Stimulated activated naive CD8-positive, alpha-beta T cell treated with anti-CD3 and anti-CD28 coated beads, Interleukin-15, amount 100 ng/mL, for 72 hours (primary cell): ENCODE measurements around the gene RAD51.

Source experiments
- ATAC-seq: fragments of 150-1000 bp; cut with Tn5 transposase; 2 replicates; pipeline ENCODE4 v1.10.0; 2021; ENCODE audit warnings: mild to moderate bottlenecking, moderate library complexity
- DNase-seq, 2 donors: peaks; one replicate each; pipeline ENCODE4 v3.0.0; 2021 to 2022
- H3K27ac Mint-ChIP-seq, 2 donors: one replicate each; pipeline ENCODE4 v1.8.0; 2022; ENCODE audit warnings: mild to moderate bottlenecking in 2 of 2, mixed read lengths in 2 of 2, moderate library complexity in 2 of 2
- H3K27me3 Mint-ChIP-seq: one replicate; pipeline ENCODE4 v1.8.0; 2022; ENCODE audit warnings: mixed read lengths
- H3K4me1 Mint-ChIP-seq: one replicate; pipeline ENCODE4 v1.8.0; 2022; ENCODE audit warnings: mild to moderate bottlenecking, mixed read lengths
- H3K4me3 Mint-ChIP-seq, 2 donors: one replicate each; pipeline ENCODE4 v1.8.0; 2022; ENCODE audit warnings: mild to moderate bottlenecking in 2 of 2, mixed read lengths in 2 of 2, moderate library complexity in 1 of 2
- H3K9me3 Mint-ChIP-seq, 2 donors: one replicate each; pipeline ENCODE4 v1.8.0; 2022; ENCODE audit warnings: mixed read lengths in 2 of 2

Gene RAD51

DNA sequence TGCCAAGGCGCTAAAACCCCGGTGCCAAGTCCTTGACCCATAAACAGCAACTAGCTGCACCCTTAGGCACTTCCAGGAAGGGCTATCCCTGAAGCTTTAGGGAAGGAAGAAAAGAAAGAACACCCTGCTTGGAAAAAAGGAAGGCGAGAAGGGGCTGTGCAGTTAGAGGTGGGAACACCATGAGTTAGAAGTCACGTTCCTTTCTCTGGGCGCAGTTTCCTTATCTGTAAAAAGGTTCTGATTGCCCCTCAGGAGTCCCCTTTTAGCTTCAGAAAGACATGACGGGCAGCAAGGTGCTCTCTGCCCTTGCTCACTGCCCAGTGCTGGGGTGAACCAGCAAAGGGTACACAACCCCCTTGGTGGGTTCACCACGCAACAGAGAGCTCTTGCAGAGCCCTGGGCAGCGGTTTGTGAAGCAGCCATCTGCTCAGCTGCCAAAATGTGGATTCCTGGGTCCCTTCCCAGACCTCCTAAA lies 69.7 kb downstream of the RAD51 start:
- no peak for DNase-seq
- H3K27ac Mint-ChIP-seq: peak overlapping the region in 1 of 2 donors; percentile 19
- H3K9me3 Mint-ChIP-seq: no peaks in the 10 kb centered on the region
- no peaks in the 10 kb centered on the region for H3K27me3 Mint-ChIP-seq
- H3K4me3 Mint-ChIP-seq: peak overlapping the region; percentile 94 to 95
- peaks cover 71% of the 10 kb centered on the region for H3K4me1 Mint-ChIP-seq
- no peak for ATAC-seq

GRCh38 chr15:40766194-40766815 lies 71.3 kb downstream of the RAD51 start:
- DNase-seq (no peak), ATAC-seq (no peak)
- Mint-ChIP-seq H3K9me3 (no peaks in the 10 kb centered on the region), H3K27me3 (no peaks in the 10 kb centered on the region), H3K4me3 (peak overlapping the region; percentile 22 to 94), H3K4me1 (peaks cover 87% of the 10 kb centered on the region), H3K27ac (no peak overlapping the region)

DNA sequence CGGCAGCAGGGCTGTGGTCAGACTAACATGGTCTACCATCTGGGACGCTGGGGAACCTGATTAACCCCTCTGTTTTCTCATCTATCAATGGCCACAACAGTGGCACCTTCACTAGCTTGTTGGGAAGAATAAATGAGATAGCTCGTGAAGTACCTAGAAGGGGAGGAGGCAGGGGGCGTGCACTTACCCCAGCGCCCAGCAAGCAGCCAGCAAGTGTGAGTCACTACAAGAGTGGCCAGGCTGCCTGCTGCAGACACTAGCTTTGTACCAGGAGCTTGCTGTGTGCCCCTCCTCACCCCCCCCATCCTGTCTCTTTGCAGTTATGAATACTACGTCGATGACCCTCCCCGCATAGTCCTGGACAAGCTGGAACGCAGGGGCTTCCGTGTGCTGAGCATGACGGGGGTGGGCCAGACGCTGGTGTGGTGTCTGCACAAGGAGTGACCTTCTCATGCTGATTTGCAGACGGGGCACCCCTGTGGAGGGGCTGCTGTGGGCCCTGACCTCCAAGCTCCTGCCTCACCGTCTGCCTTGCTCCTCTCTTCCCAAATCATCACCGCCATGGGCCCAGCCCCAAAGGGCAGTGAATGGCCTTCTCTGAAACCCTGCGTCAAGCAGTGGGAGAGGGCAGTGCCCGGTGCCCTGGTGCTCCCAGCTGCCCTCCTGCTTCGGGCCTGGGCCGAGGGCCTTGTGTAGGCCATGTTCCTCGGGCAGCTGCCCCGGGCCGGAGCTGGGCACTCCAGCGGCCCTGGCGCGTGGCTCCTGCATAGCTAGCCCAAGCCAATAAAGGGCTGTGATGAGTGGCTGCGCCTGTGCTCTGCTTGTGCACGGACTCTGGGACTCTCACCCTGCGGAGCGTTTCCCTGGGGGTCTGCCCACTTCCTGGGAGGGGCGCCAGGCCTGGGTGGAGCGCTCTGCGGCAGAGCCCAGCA lies 72.2 kb downstream of the RAD51 start:
- no peaks in the 10 kb centered on the region for H3K27me3 Mint-ChIP-seq
- DNase-seq (no peak), ATAC-seq (no peak)
- H3K4me1 Mint-ChIP-seq: peaks cover 88% of the 10 kb centered on the region
- H3K27ac Mint-ChIP-seq: peak overlapping the region in 1 of 2 donors; percentile 48
- H3K9me3 Mint-ChIP-seq: no peaks in the 10 kb centered on the region
- H3K4me3 Mint-ChIP-seq: no peak overlapping the region

DNA sequence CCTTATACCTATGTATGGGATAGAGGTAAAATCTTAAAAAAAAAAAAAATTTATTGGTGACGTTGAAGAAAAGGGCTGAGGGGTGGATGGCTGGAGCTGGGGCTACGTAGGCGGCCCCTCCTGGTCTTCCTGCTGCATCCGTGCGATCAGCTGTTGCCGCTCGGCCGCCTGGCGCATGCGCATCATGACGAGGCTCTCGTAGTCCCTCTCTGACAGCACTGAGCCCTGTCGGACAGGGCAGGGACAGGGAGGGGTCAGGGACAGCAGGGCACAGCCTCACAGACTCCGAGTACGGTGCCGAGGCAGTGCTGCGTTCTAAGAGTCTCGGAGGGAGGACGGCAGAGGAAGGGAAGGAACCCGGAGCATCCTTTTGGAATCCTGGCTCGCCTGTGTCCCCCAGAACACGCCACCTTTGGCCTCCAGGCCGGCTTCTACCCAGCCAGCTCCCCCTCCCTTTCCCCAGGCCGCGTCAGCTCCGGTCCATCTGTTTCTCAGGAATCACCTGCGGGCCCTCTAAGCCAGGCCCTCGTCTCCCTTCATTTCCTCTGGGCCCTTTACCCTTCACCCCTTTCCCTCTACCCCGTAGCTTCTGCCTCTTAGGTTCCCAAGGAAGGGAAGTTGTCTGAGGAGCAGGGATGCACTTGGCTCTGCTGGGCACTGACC lies 73.0 kb downstream of the RAD51 start:
- no peaks in the 10 kb centered on the region for H3K9me3 Mint-ChIP-seq

DNA sequence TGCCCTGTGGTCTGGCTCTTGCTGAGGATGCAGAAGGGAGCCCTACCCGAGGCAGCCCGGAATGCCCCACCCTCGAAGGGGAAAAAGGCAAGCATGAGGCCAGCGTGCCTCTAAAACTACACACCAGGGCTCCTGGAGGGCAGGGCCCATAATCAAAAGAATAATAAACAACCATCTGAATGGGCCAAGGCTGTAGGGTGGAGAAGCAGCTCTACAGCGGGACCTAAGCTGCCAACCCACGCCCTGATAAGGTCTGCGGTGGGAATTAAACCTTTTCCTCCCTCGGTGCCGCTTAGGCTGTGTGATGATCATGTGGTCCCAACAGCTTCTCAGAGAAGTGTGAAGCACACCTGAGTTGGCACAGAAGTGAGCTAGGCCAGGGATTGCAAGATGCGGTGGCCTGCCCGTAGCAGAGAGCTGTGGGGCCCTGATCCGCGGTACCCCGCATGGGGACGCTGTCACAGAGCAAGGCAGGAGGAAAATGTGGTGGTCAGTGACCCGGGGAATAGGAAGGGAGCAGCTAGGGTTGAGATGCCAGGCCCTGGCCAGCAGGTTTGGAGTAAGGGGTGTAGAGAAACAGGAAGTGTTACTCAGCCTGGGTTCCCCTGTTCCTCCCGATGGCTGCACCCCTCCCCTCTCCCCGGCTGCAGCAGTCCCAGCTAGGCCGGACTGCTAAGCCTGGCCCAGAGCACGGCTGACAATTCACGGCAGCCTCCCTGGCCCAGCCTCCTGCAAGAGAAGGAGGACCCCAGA lies 73.7 kb downstream of the RAD51 start:
- ATAC-seq (peak; percentile 3), DNase-seq (no peak)
- H3K9me3 Mint-ChIP-seq: no peaks in the 10 kb centered on the region
- peak overlapping the region; percentile 95 to 96 for H3K27ac Mint-ChIP-seq
- peak overlapping the region; percentile 74 to 85 for H3K4me3 Mint-ChIP-seq
- no peaks in the 10 kb centered on the region for H3K27me3 Mint-ChIP-seq
- peaks cover 76% of the 10 kb centered on the region for H3K4me1 Mint-ChIP-seq

More for the DNA sequence above, 73.0 kb downstream of the RAD51 start:
- no peak for ATAC-seq
- Mint-ChIP-seq H3K27me3 (no peaks in the 10 kb centered on the region), H3K4me3 (peak overlapping the region in 1 of 2 donors; percentile 74), H3K27ac (peak overlapping the region in 1 of 2 donors; percentile 95), H3K4me1 (peaks cover 83% of the 10 kb centered on the region)
- no peak for DNase-seq

DNA sequence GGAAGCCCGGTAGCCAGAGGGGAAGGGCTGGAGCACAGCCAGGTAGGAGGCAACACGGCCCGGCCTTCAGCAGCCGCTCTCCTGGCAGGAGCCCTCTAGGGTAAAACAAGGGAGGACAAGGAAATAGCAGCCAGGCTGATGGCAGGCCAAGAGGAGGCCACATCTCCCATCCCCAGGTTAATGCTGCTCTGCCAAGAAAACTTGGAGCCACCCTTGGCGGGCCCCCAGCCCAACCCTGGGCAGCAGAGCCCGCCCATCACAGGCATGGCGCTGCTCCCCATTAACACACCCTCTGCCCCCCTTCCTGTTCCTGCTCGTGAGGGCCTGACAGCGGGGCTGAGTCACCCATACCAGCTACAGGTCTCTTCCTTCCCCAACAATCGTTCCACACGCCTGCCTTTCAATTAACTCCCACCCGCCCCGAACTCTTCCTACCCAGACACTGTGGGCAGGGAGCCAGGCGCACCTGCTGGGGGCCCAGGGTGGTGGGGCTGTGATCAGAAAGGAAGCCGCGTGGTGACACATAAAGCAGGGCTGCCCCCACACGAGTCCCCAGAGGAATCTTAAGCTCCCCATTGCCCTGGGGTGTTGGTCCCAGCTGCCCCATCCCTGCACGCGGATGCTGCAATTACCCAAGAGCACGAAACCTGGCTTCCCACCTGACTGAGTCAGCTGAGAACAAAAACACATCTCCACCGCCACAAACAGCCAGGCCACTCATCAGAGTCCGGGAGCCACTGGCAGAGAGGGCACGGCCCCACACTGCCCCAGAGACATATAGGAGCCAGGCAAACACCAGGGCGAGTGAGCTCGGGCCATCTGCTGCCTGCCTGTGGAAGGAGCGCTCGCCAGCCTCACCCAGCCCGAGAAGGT lies 74.5 kb downstream of the RAD51 start, which contains the start of gene C15orf62:
TSS of gene C15orf62 (plus strand) at position 707 of the 873 bp plus-strand sequence. CDS start 516 bp downstream, outside the sequence.
- Mint-ChIP-seq H3K9me3 (no peaks in the 10 kb centered on the region), H3K27me3 (no peaks in the 10 kb centered on the region), H3K4me1 (peaks cover 69% of the 10 kb centered on the region), H3K4me3 (peak within 1 kb of the TSS; percentile 74 to 85), H3K27ac (peak within 1 kb of the TSS; percentile 95 to 96)
- ATAC-seq: peak; percentile 73
- DNase-seq: peak; percentile 55 to 76

DNA sequence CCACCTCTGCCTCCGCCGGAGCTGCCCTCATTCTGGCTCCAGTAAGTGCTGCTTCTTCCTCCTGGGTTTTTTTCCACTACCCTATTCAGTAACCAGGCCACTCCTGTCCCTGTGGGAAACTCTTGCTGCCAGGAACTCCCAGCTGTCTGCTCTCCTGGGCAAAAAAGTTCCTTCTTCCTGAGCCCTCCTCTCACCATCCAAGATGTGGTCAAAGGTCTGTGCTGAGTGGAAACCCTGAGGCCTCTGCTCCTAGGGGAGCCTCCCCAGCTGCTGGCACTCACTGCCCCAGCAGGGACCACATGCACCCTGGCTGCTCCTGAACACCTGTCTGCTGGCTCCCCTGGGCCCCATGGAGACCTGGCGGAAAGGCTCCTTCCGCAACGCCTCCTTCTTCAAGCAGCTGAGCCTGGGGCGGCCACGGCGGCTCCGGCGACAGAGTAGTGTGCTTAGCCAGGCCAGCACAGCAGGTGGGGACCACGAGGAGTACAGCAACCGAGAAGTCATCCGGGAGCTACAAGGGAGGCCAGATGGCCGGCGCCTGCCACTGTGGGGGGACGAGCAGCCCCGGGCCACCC lies 75.3 kb downstream of the RAD51 start:
- Mint-ChIP-seq H3K27me3 (no peaks in the 10 kb centered on the region), H3K27ac (peak overlapping the region; percentile 95 to 96), H3K9me3 (no peaks in the 10 kb centered on the region), H3K4me3 (peak overlapping the region; percentile 74 to 85), H3K4me1 (peaks cover 62% of the 10 kb centered on the region)
- ATAC-seq (no peak), DNase-seq (no peak)

GRCh38 chr15:40771242-40771641 lies 76.3 kb downstream of the RAD51 start:
- no peak for DNase-seq
- no peak for ATAC-seq
- Mint-ChIP-seq H3K4me3 (no peak overlapping the region), H3K9me3 (no peaks in the 10 kb centered on the region), H3K27me3 (no peaks in the 10 kb centered on the region), H3K4me1 (peaks cover 52% of the 10 kb centered on the region), H3K27ac (no peak overlapping the region)

- ATAC-seq (no peak), DNase-seq (no peak)
- H3K4me1 Mint-ChIP-seq: peaks cover 52% of the 10 kb centered on the region
- no peak overlapping the region for H3K27ac Mint-ChIP-seq
- no peaks in the 10 kb centered on the region for H3K27me3 Mint-ChIP-seq
- H3K4me3 Mint-ChIP-seq: no peak overlapping the region
- no peaks in the 10 kb centered on the region for H3K9me3 Mint-ChIP-seq
These were observed 77.0 kb downstream of the RAD51 start for GRCh38 chr15:40772014-40772413.

DNA sequence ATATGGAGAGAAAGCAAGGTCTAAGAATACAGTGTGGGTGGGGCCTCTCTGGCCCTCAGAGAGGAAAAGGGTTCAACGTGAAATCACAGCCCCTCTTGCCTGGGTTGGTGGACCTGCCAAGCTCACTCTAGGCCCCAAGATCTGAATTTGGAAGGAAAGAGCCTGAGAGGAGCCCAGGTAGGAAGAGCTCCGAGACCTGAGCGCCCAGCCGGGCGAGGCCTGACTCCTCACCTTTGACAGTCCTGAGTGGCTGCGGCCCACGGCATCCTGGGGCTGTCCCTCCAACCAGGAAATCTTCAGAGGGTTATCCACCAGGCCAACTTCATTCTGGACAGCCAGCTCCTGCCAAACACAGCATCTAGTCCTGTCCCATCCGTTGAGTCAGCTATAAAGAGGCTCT lies 78.5 kb downstream of the RAD51 start:
- Mint-ChIP-seq H3K27ac (no peak overlapping the region), H3K4me1 (peaks cover 43% of the 10 kb centered on the region), H3K9me3 (no peaks in the 10 kb centered on the region), H3K4me3 (no peak overlapping the region), H3K27me3 (no peaks in the 10 kb centered on the region)
- no peak for ATAC-seq
- no peak for DNase-seq

DNA sequence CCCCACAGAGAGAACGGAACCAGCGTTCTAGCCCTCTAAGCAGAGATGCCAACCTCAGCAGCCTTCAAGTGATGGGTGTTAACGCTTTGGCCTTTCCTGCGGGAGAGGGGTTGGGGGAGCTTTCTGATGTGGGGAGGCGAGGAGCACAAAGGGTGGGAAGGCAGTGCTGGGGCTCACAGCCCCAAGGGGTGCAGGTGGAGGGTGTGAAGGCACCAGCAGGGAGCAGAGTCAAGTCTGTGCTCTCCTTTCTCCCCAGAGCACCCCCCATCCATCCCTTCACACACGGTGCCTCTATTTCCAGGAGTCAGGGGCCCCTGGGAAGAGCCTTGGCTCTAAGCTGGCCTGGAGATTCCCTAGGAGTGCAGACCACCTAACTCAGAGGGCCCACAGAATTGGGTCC lies 78.9 kb downstream of the RAD51 start:
- no peak for ATAC-seq

GRCh38 chr15:40775007-40775406 lies 80.0 kb downstream of the RAD51 start:
- H3K4me1 Mint-ChIP-seq: peaks cover 28% of the 10 kb centered on the region

More for the DNA sequence above, 78.9 kb downstream of the RAD51 start:
- DNase-seq: no peak
- no peak overlapping the region for H3K4me3 Mint-ChIP-seq
- H3K27me3 Mint-ChIP-seq: no peaks in the 10 kb centered on the region
- no peaks in the 10 kb centered on the region for H3K9me3 Mint-ChIP-seq
- H3K4me1 Mint-ChIP-seq: peaks cover 39% of the 10 kb centered on the region
- no peak overlapping the region for H3K27ac Mint-ChIP-seq

GRCh38 chr15:40775740-40776536 lies 81.0 kb downstream of the RAD51 start:
- no peaks in the 10 kb centered on the region for H3K27me3 Mint-ChIP-seq
- no peak overlapping the region for H3K4me3 Mint-ChIP-seq
- peak overlapping the region in 1 of 2 donors; percentile 59 for H3K27ac Mint-ChIP-seq
- no peaks in the 10 kb centered on the region for H3K9me3 Mint-ChIP-seq
- peaks cover 18% of the 10 kb centered on the region for H3K4me1 Mint-ChIP-seq
- ATAC-seq (no peak), DNase-seq (no peak)

More at GRCh38 chr15:40775007-40775406, 80.0 kb downstream of the RAD51 start:
- H3K9me3 Mint-ChIP-seq: no peaks in the 10 kb centered on the region
- ATAC-seq: no peak
- H3K4me3 Mint-ChIP-seq: no peak overlapping the region
- H3K27ac Mint-ChIP-seq: no peak overlapping the region
- DNase-seq: no peak
- H3K27me3 Mint-ChIP-seq: no peaks in the 10 kb centered on the region
